ENCODE data around the gene G0S2. TPM values are rescaled to one million over a fixed set of nuclear protein-coding genes. Genes with fewer than 3 reads are reported as not detected.

The G0S2 gene
- total and polyA plus RNA-seq, 9 of the 15 experiments (the other 6 are each of a cell fraction or from before 2014, with no cell fraction given): 0.18 to 65.6 (median 11.4) TPM

- TF ChIP-seq CUX1 (CRISPR knock-in tag; IDR thresholded peaks at IDR 0.05): 0 out of 2 replicates have a peak, but pooled peaks have one; percentile 19
- TF ChIP-seq TSHZ1 (CRISPR knock-in tag; IDR thresholded peaks at IDR 0.05): no peak
- 0 out of 2 replicates have a peak, but pooled peaks have one; percentile 4 for TF ChIP-seq MAFK (IDR thresholded peaks at IDR 0.05; ENCODE audit: low read length)
- TF ChIP-seq ZNF24 (IDR thresholded peaks at IDR 0.05): 0 out of 2 replicates have a peak, but pooled peaks have one; percentile 24
- no peak for TF ChIP-seq CEBPB (tag; IDR thresholded peaks at IDR 0.05)
- peak in 1 of 2 experiments; percentile 47; a peak in 2 of 4 replicates for TF ChIP-seq RAD21 (CRISPR knock-in tag; conservative IDR thresholded peaks at IDR 0.05 in 1 of 2, IDR thresholded peaks at IDR 0.05 in 1 of 2)
- TF ChIP-seq SPI1 (IDR thresholded peaks at IDR 0.05; ENCODE audit: borderline replicate concordance, low read depth, low read length): no peak
- TF ChIP-seq RAD51 (IDR thresholded peaks at IDR 0.05; ENCODE audit: borderline replicate concordance, low read depth): no peak
- no peak for TF ChIP-seq MCM5 (IDR thresholded peaks at IDR 0.05; ENCODE audit: low read depth)
- TF ChIP-seq ARID2 (IDR thresholded peaks at IDR 0.05): no peak
- TF ChIP-seq L3MBTL2 (IDR thresholded peaks at IDR 0.05): no peak
Measured at GRCh38 chr1:209646558-209646957, 28.7 kb upstream of the G0S2 start (continued).

Measured in K562 (cell line).